ENCODE results near the gene C19orf67. TPM values are rescaled to one million over a fixed set of nuclear protein-coding genes. Genes with fewer than 3 reads are reported as not detected.

Gene C19orf67
- total and polyA plus RNA-seq, 2 of the 13 experiments (the other 11 are each of a cell fraction or from before 2014, with no cell fraction given), result 0.11 to 0.32 TPM

DNA sequence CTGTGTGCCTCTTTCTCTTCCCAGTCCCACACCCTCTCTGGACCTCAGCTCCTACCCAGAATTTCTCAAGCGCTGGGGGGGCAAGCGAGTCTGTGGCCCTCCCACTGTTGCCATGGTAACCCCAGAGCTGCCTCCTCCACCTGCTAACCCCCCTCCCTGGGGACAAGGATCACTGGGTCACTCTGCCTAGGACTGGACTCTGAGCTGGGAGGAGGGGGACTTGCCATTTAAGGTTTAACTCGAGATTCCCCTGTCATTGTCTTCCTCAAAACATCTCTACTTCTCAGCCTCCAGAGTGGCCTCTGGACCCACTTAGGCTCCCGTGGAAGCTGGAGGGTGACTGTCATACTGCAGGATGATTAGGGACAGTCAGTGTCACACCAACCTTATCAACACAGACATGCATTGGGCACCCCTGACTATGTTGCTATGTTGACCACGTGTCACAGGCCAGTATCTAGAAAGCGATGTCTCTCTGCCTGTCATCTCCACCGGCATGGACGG lies 25.9 kb downstream of the C19orf67 start (continued):
- TF ChIP-seq CC2D1A (CRISPR knock-in tag; IDR thresholded peaks at IDR 0.05), result no peak
- peak; percentile 35 for TF ChIP-seq TEAD3 (CRISPR knock-in tag; optimal IDR thresholded peaks at IDR 0.05; ENCODE audit: borderline replicate concordance)
- no peak for TF ChIP-seq HBP1 (CRISPR knock-in tag; IDR thresholded peaks at IDR 0.05; ENCODE audit: low read depth)
- peak; percentile 45 to 55; a peak in 3 of 4 replicates for TF ChIP-seq NR2F1 (CRISPR knock-in tag; IDR thresholded peaks at IDR 0.05)
- no peak for TF ChIP-seq ZNF274 (CRISPR knock-in tag; IDR thresholded peaks at IDR 0.05)
- peak; percentile 63; the same call in 1 of the 2 replicates for TF ChIP-seq YEATS4 (CRISPR knock-in tag; IDR thresholded peaks at IDR 0.05; ENCODE audit: borderline replicate concordance)
- peak; percentile 88 for TF ChIP-seq KDM6A (CRISPR knock-in tag; IDR thresholded peaks at IDR 0.05; ENCODE audit: low read depth)
- TF ChIP-seq, protein P1, sequence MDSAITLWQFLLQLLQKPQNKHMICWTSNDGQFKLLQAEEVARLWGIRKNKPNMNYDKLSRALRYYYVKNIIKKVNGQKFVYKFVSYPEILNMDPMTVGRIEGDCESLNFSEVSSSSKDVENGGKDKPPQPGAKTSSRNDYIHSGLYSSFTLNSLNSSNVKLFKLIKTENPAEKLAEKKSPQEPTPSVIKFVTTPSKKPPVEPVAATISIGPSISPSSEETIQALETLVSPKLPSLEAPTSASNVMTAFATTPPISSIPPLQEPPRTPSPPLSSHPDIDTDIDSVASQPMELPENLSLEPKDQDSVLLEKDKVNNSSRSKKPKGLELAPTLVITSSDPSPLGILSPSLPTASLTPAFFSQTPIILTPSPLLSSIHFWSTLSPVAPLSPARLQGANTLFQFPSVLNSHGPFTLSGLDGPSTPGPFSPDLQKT (CRISPR knock-in tag; IDR thresholded peaks at IDR 0.05; ENCODE audit: borderline replicate concordance), result no peak
- TF ChIP-seq, protein P2, sequence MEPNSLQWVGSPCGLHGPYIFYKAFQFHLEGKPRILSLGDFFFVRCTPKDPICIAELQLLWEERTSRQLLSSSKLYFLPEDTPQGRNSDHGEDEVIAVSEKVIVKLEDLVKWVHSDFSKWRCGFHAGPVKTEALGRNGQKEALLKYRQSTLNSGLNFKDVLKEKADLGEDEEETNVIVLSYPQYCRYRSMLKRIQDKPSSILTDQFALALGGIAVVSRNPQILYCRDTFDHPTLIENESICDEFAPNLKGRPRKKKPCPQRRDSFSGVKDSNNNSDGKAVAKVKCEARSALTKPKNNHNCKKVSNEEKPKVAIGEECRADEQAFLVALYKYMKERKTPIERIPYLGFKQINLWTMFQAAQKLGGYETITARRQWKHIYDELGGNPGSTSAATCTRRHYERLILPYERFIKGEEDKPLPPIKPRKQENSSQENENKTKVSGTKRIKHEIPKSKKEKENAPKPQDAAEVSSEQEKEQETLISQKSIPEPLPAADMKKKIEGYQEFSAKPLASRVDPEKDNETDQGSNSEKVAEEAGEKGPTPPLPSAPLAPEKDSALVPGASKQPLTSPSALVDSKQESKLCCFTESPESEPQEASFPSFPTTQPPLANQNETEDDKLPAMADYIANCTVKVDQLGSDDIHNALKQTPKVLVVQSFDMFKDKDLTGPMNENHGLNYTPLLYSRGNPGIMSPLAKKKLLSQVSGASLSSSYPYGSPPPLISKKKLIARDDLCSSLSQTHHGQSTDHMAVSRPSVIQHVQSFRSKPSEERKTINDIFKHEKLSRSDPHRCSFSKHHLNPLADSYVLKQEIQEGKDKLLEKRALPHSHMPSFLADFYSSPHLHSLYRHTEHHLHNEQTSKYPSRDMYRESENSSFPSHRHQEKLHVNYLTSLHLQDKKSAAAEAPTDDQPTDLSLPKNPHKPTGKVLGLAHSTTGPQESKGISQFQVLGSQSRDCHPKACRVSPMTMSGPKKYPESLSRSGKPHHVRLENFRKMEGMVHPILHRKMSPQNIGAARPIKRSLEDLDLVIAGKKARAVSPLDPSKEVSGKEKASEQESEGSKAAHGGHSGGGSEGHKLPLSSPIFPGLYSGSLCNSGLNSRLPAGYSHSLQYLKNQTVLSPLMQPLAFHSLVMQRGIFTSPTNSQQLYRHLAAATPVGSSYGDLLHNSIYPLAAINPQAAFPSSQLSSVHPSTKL (CRISPR knock-in tag; IDR thresholded peaks at IDR 0.05), result peak; percentile 63
- peak; percentile 46; the same call in 1 of the 2 replicates for TF ChIP-seq SIN3A (IDR thresholded peaks at IDR 0.05; ENCODE audit: borderline replicate concordance, low read depth, low read length)
- TF ChIP-seq MEIS1 (CRISPR knock-in tag; IDR thresholded peaks at IDR 0.05; ENCODE audit: borderline replicate concordance), result no peak
- TF ChIP-seq, protein P3, sequence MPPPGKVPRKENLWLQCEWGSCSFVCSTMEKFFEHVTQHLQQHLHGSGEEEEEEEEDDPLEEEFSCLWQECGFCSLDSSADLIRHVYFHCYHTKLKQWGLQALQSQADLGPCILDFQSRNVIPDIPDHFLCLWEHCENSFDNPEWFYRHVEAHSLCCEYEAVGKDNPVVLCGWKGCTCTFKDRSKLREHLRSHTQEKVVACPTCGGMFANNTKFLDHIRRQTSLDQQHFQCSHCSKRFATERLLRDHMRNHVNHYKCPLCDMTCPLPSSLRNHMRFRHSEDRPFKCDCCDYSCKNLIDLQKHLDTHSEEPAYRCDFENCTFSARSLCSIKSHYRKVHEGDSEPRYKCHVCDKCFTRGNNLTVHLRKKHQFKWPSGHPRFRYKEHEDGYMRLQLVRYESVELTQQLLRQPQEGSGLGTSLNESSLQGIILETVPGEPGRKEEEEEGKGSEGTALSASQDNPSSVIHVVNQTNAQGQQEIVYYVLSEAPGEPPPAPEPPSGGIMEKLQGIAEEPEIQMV (CRISPR knock-in tag; IDR thresholded peaks at IDR 0.05; ENCODE audit: low read depth), result no peak
- TF ChIP-seq MLLT10 (CRISPR knock-in tag; IDR thresholded peaks at IDR 0.05), result no peak
- no peak for TF ChIP-seq NONO (IDR thresholded peaks at IDR 0.05)
- TF ChIP-seq NONO (CRISPR knock-in tag; conservative IDR thresholded peaks at IDR 0.05), result no peak
- TF ChIP-seq POLR2A (IDR thresholded peaks at IDR 0.05; ENCODE audit: insufficient read depth in 1 of 2, low read depth in 2 of 2, low read length in 2 of 2), result peak in 1 of 2 experiments; percentile 36; a peak in 1 of 4 replicates
- TF ChIP-seq ZNF549 (CRISPR knock-in tag; IDR thresholded peaks at IDR 0.05), result no peak
- TF ChIP-seq HES4 (CRISPR knock-in tag; IDR thresholded peaks at IDR 0.05; ENCODE audit: borderline replicate concordance), result no peak
- TF ChIP-seq ESRRA (CRISPR knock-in tag; IDR thresholded peaks at IDR 0.05; ENCODE audit: low read depth), result peak; percentile 79; the same call in 1 of the 2 replicates
- TF ChIP-seq HMGXB4 (CRISPR knock-in tag; IDR thresholded peaks at IDR 0.05; ENCODE audit: borderline replicate concordance in 1 of 2, low read depth in 1 of 2), result 0 out of 4 replicates have a peak, but pooled peaks of 1 of the 2 experiments have one; percentile 39
- no peak for TF ChIP-seq ZNF543 (CRISPR knock-in tag; IDR thresholded peaks at IDR 0.05)
